ENCODE results near the gene DCK.
"Not testable (repeated sequence)": the region's sequence is repeated elsewhere in the genome, so short reads cannot be mapped to it uniquely, and the experiment has no call there.

Gene DCK

GRCh38 chr4:71009890-71010588 is 16.6 kb downstream of the DCK start:
- FAIRE-seq, result peak; percentile 41

GRCh38 chr4:71011451-71011850 is 18.0 kb downstream of the DCK start:
- FAIRE-seq (no peak), DNase-seq (ENCODE audit: insufficient read length, low spot score) (no peak)
- no peak for TF ChIP-seq CTCF (IDR thresholded peaks at IDR 0.05; ENCODE audit: insufficient read depth, missing control alignments)

More at GRCh38 chr4:71009890-71010588, 16.6 kb downstream of the DCK start:
- TF ChIP-seq CTCF (IDR thresholded peaks at IDR 0.05; ENCODE audit: insufficient read depth, missing control alignments), result peak; percentile 56
- no peak for DNase-seq (ENCODE audit: insufficient read length, low spot score)

- not testable (repeated sequence) for FAIRE-seq; DNase-seq (ENCODE audit: insufficient read length, low spot score)
These were observed 23.9 kb downstream of the DCK start for GRCh38 chr4:71017391-71017790.

- TF ChIP-seq CTCF (IDR thresholded peaks at IDR 0.05; ENCODE audit: insufficient read depth, missing control alignments), result no peak
- no peak for DNase-seq (ENCODE audit: insufficient read length, low spot score)
- FAIRE-seq, result no peak
These were observed 27.2 kb downstream of the DCK start for GRCh38 chr4:71020611-71021010.

- FAIRE-seq, result no peak
- no peak for TF ChIP-seq CTCF (IDR thresholded peaks at IDR 0.05; ENCODE audit: insufficient read depth, missing control alignments)
- no peak for DNase-seq (ENCODE audit: insufficient read length, low spot score)
These were observed 32.2 kb downstream of the DCK start for GRCh38 chr4:71025654-71026053.

GRCh38 chr4:71026086-71026485 is 32.6 kb downstream of the DCK start:
- FAIRE-seq (no peak), DNase-seq (ENCODE audit: insufficient read length, low spot score) (no peak)
- no peak for TF ChIP-seq CTCF (IDR thresholded peaks at IDR 0.05; ENCODE audit: insufficient read depth, missing control alignments)

GRCh38 chr4:71027611-71028010 is 34.2 kb downstream of the DCK start:
- FAIRE-seq, result no peak
- TF ChIP-seq CTCF (IDR thresholded peaks at IDR 0.05; ENCODE audit: insufficient read depth, missing control alignments), result no peak
- DNase-seq (ENCODE audit: insufficient read length, low spot score), result no peak

Measured in D721Med (cell line).